RWPE2 (cell line): ENCODE results near the gene UBE2G2.

ENCODE experiments used
- ATAC-seq: fragments of 200-7000 bp; cut with Tn5 transposase; 3 replicates; pipeline ENCODE4 v1.9.1; 2021; ENCODE audit warnings: low read depth
- DNase-seq: peaks from one replicate; pipeline ENCODE4 v3.0.0-alpha.2; 2020; ENCODE audit warnings: low spot score
- H3K27ac ChIP-seq: fragments of 450-650 bp; 2 replicates; pipeline ENCODE4 v1.5.1; 2017; ENCODE audit warnings: mild to moderate bottlenecking; ENCODE audit not compliant: poor library complexity, severe bottlenecking
- H3K27me3 ChIP-seq: fragments of 250-450 bp; sonication (Bioruptor Pico); 2 replicates; pipeline ENCODE4 v1.5.1; 2021; ENCODE audit warnings: mild to moderate bottlenecking, moderate library complexity; ENCODE audit not compliant: insufficient read depth, poor library complexity, severe bottlenecking
- H3K36me3 ChIP-seq: fragments of 250-450 bp; sonication (Bioruptor Pico); 2 replicates; pipeline ENCODE4 v1.5.1; 2020; ENCODE audit warnings: low read depth, mild to moderate bottlenecking, moderate library complexity
- H3K4me1 ChIP-seq: fragments of 250-450 bp; sonication (Bioruptor Pico); 2 replicates; pipeline ENCODE4 v1.5.1; 2021; ENCODE audit warnings: mild to moderate bottlenecking, moderate library complexity; ENCODE audit not compliant: insufficient read depth, poor library complexity, severe bottlenecking
- H3K4me3 ChIP-seq: fragments of 250-450 bp; sonication (Bioruptor Pico); 2 replicates; pipeline ENCODE4 v1.5.1; 2021; ENCODE audit warnings: mild to moderate bottlenecking, moderate library complexity; ENCODE audit not compliant: severe bottlenecking
- H3K9me3 ChIP-seq: fragments of 250-450 bp; sonication (Bioruptor Pico); 2 replicates; pipeline ENCODE4 v1.5.1; 2021; ENCODE audit warnings: mild to moderate bottlenecking, moderate library complexity; ENCODE audit not compliant: severe bottlenecking
- CTCF ChIP-seq: fragments of 450-650 bp; IDR thresholded peaks from one replicate; pipeline ENCODE4 v1.5.1; 2017; ENCODE audit warnings: mild to moderate bottlenecking, moderate library complexity; ENCODE audit not compliant: poor library complexity, severe bottlenecking

The UBE2G2 gene

DNA sequence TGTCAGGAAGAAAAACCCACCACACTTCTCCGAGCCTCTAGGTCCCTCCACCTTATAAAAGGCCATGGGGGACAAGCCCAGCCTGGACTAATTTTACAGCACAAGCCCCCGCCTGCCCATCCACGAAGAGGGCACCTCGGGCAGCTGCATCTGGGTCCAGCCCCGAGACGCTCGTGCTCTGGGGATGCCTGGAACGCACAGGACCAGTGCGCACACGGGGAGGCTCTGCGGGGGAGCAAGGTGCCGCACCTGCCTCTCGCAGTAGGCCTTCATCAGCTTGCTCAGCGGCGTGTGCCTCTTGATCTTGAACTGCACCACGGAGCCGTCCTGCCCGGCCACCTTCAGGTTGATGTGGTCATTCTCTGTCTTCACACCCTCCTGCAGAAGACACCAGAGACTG is 12.1 kb upstream of the UBE2G2 start:
- Histone ChIP-seq H3K9me3 (no peaks in the 10 kb centered on the region), H3K27me3 (no peaks in the 10 kb centered on the region), H3K27ac (no peak overlapping the region), H3K4me1 (no peaks in the 10 kb centered on the region), H3K4me3 (no peak overlapping the region), H3K36me3 (peaks cover 51% of the 10 kb centered on the region)
- DNase-seq (no peak), ATAC-seq (no peak)
- no peak for TF ChIP-seq CTCF

GRCh38 chr21:44813149-44813548 is 11.5 kb upstream of the UBE2G2 start:
- Histone ChIP-seq H3K36me3 (peaks cover 57% of the 10 kb centered on the region), H3K27me3 (no peaks in the 10 kb centered on the region), H3K4me1 (no peaks in the 10 kb centered on the region), H3K4me3 (no peak overlapping the region), H3K9me3 (no peaks in the 10 kb centered on the region), H3K27ac (no peak overlapping the region)
- no peak for TF ChIP-seq CTCF
- DNase-seq (no peak), ATAC-seq (no peak)

- Histone ChIP-seq H3K4me3 (no peak overlapping the region), H3K27me3 (no peaks in the 10 kb centered on the region), H3K36me3 (peaks cover 62% of the 10 kb centered on the region), H3K27ac (no peak overlapping the region), H3K9me3 (no peaks in the 10 kb centered on the region), H3K4me1 (no peaks in the 10 kb centered on the region)
- no peak for ATAC-seq
- no peak for TF ChIP-seq CTCF
- DNase-seq = no peak
Measured at GRCh38 chr21:44812640-44813039, 11.0 kb upstream of the UBE2G2 start.

- H3K4me3 ChIP-seq = no peak overlapping the region
- peaks cover 78% of the 10 kb centered on the region for H3K36me3 ChIP-seq
- H3K4me1 ChIP-seq = no peaks in the 10 kb centered on the region
- no peak for DNase-seq
- no peak for TF ChIP-seq CTCF
- no peaks in the 10 kb centered on the region for H3K9me3 ChIP-seq
- H3K27ac ChIP-seq = no peak overlapping the region
- H3K27me3 ChIP-seq = no peaks in the 10 kb centered on the region
- ATAC-seq = no peak
Measured at GRCh38 chr21:44810779-44811178, 9.2 kb upstream of the UBE2G2 start.

GRCh38 chr21:44805859-44806258 is 4.2 kb upstream of the UBE2G2 start:
- Histone ChIP-seq H3K4me3 (no peak overlapping the region), H3K27ac (no peak overlapping the region), H3K36me3 (peaks cover 78% of the 10 kb centered on the region), H3K27me3 (no peaks in the 10 kb centered on the region), H3K9me3 (no peaks in the 10 kb centered on the region), H3K4me1 (no peaks in the 10 kb centered on the region)
- ATAC-seq (no peak), DNase-seq (no peak)
- no peak for TF ChIP-seq CTCF
